Fibroblast of the aortic adventitia (primary cell): Measurements from ENCODE around the gene EVX2. TPM values are rescaled to one million over a fixed set of nuclear protein-coding genes. Genes with fewer than 3 reads are reported as not detected.

Experiments
- DNase-seq: peaks from one replicate; pipeline ENCODE4 v3.0.0-alpha.2; 2010; ENCODE audit warnings: low read depth
- H3K4me3 ChIP-seq: 2 replicates; pipeline ENCODE4 v1.5.1; 2011; ENCODE audit warnings: low read depth, mild to moderate bottlenecking, control low read depth, low read length, moderate library complexity
- CTCF ChIP-seq: IDR thresholded peaks from 2 replicates; pipeline ENCODE4 v1.5.1; 2011; ENCODE audit warnings: mild to moderate bottlenecking, low read length, control low read depth, inconsistent platforms; ENCODE audit not compliant: insufficient read depth
- total RNA-seq: library from RNA; depleted of rRNA; stranded (reverse); fragments of >200 nt; gene quantifications from 2 replicates; pipeline ENCODE4 v1.2.3, GENCODE V29; 2012; ENCODE audit warnings: low replicate concordance

The EVX2 gene
- total RNA-seq, 1 donor: not detected

- TF ChIP-seq CTCF: no peak
- H3K4me3 ChIP-seq: no peak overlapping the region
- no peak for DNase-seq
Measured at GRCh38 chr2:176084611-176085119, 903 bp upstream of the EVX2 start.

- H3K4me3 ChIP-seq: no peak overlapping the region
- DNase-seq: no peak
- TF ChIP-seq CTCF: no peak
Measured at GRCh38 chr2:176082824-176083751, 674 bp downstream of the EVX2 start.

GRCh38 chr2:176082525-176082823 lies 1.3 kb downstream of the EVX2 start:
- TF ChIP-seq CTCF: no peak
- H3K4me3 ChIP-seq: no peak overlapping the region
- no peak for DNase-seq

- TF ChIP-seq CTCF: no peak
- DNase-seq: no peak
- H3K4me3 ChIP-seq: no peak overlapping the region
Measured at GRCh38 chr2:176081837-176082524, 1.8 kb downstream of the EVX2 start.

GRCh38 chr2:176081376-176081836 lies 2.4 kb downstream of the EVX2 start:
- no peak overlapping the region for H3K4me3 ChIP-seq
- TF ChIP-seq CTCF: no peak
- DNase-seq: no peak

GRCh38 chr2:176080540-176081375 lies 3.0 kb downstream of the EVX2 start:
- no peak overlapping the region for H3K4me3 ChIP-seq
- no peak for TF ChIP-seq CTCF
- no peak for DNase-seq
